GM10847 (cell line): ENCODE measurements around the gene CD99L2.

ENCODE experiments used
- POLR2A ChIP-seq: IDR thresholded peaks from 2 replicates; pipeline ENCODE4 v1.6.1; 2011; ENCODE audit not compliant: insufficient read length; ENCODE audit errors: extremely low read depth

Gene CD99L2

GRCh38 chrX:150898343-150899190 is at the start of gene CD99L2:
CD99L2 (minus strand) TSS chrX:150898668; CDS start chrX:150898588, 80 bp downstream.
- peak; percentile 39 for TF ChIP-seq POLR2A

- TF ChIP-seq POLR2A, result no peak
Observed at GRCh38 chrX:150944233-150944632, 45.8 kb upstream of the CD99L2 start.

GRCh38 chrX:150942942-150943594 is 44.6 kb upstream of the CD99L2 start:
- no peak for TF ChIP-seq POLR2A

GRCh38 chrX:150941580-150941979 is 43.1 kb upstream of the CD99L2 start:
- TF ChIP-seq POLR2A, result no peak

GRCh38 chrX:150940844-150941495 is 42.5 kb upstream of the CD99L2 start:
- TF ChIP-seq POLR2A, result no peak

GRCh38 chrX:150936556-150936955 is 38.1 kb upstream of the CD99L2 start:
- TF ChIP-seq POLR2A, result no peak

- TF ChIP-seq POLR2A, result no peak
Observed at GRCh38 chrX:150935467-150935866, 37.0 kb upstream of the CD99L2 start.

GRCh38 chrX:150934453-150934852 is 36.0 kb upstream of the CD99L2 start:
- no peak for TF ChIP-seq POLR2A

GRCh38 chrX:150933945-150934350 is 35.5 kb upstream of the CD99L2 start:
- TF ChIP-seq POLR2A, result no peak

- TF ChIP-seq POLR2A, result no peak
Observed at GRCh38 chrX:150929058-150929457, 30.6 kb upstream of the CD99L2 start.

GRCh38 chrX:150926791-150927190 is 28.3 kb upstream of the CD99L2 start:
- TF ChIP-seq POLR2A, result no peak

GRCh38 chrX:150926304-150926703 is 27.8 kb upstream of the CD99L2 start:
- no peak for TF ChIP-seq POLR2A

GRCh38 chrX:150919401-150919800 is 20.9 kb upstream of the CD99L2 start:
- no peak for TF ChIP-seq POLR2A

- no peak for TF ChIP-seq POLR2A
Observed at GRCh38 chrX:150913511-150913910, 15.0 kb upstream of the CD99L2 start.

- no peak for TF ChIP-seq POLR2A
Observed at GRCh38 chrX:150907474-150907873, 9.0 kb upstream of the CD99L2 start.

- no peak for TF ChIP-seq POLR2A
Observed at GRCh38 chrX:150906694-150907093, 8.2 kb upstream of the CD99L2 start.

GRCh38 chrX:150905293-150905692 is 6.8 kb upstream of the CD99L2 start:
- no peak for TF ChIP-seq POLR2A

GRCh38 chrX:150903110-150903508 is 4.6 kb upstream of the CD99L2 start:
- no peak for TF ChIP-seq POLR2A
